HK-2 (cell line): ENCODE results near the gene FARP1.
"Not testable (repeated sequence)": the region's sequence is repeated elsewhere in the genome, so short reads cannot be mapped to it uniquely, and the experiment has no call there.

ENCODE experiments used
- DNase-seq: peaks from one replicate; pipeline ENCODE4 v3.0.0-alpha.2; 2018; ENCODE audit not compliant: unreplicated experiment

FARP1 gene

GRCh38 chr13:98363326-98363725 lies 220.4 kb downstream of the FARP1 start:
- DNase-seq = no peak

GRCh38 chr13:98364179-98364578 lies 221.3 kb downstream of the FARP1 start:
- DNase-seq = no peak

DNA sequence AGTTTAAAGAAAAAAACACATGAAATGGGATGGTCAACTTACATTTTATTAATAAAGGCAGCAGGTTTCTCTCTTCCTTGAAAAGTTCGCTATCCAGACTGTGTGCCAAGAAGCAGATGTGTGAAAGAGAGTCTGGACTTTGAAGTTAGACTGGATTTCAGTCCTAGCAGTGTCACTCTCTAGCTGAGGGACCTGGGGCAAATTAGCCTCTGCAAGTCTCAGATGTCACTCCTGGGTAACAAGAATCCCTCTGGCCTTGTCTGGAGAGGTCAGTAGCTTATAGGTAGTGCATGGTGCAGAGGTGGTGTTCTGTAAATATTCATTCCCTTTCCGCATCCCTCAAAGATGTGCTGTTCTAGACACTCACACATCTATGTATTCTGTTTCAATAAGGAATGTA lies 221.8 kb downstream of the FARP1 start:
- DNase-seq = no peak

DNA sequence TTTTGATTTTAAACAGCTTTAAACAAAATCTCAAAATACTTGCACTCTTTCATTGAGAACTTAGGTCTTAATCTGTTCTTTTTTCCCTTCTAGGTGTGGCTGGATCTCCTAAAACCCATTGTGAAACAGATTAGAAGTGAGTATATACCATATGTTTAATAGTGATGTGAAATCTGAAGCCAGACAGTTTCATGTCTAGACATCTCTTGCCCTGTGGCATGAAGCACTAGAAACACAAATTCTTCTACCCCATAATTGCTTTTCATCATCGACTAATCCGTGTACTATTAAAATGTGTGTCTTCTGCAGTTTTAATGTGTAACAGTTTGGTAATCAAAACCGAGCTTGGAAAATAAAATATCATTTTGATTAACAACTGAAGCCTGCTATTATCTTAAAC lies 222.4 kb downstream of the FARP1 start:
- DNase-seq = no peak

- no peak for DNase-seq
Measured at GRCh38 chr13:98366010-98366409, 223.1 kb downstream of the FARP1 start.

GRCh38 chr13:98366443-98366842 lies 223.5 kb downstream of the FARP1 start:
- DNase-seq = no peak

- no peak for DNase-seq
Measured at GRCh38 chr13:98366959-98367358, 224.1 kb downstream of the FARP1 start.

GRCh38 chr13:98368019-98368418 lies 225.1 kb downstream of the FARP1 start:
- DNase-seq = no peak

GRCh38 chr13:98369520-98369919 lies 226.6 kb downstream of the FARP1 start:
- DNase-seq = not testable (repeated sequence)

- DNase-seq = no peak
Measured at GRCh38 chr13:98370261-98370660, 227.4 kb downstream of the FARP1 start.

- no peak for DNase-seq
Measured at GRCh38 chr13:98370806-98371515, 228.1 kb downstream of the FARP1 start.

- no peak for DNase-seq
Measured at GRCh38 chr13:98371516-98372023, 228.7 kb downstream of the FARP1 start.

DNA sequence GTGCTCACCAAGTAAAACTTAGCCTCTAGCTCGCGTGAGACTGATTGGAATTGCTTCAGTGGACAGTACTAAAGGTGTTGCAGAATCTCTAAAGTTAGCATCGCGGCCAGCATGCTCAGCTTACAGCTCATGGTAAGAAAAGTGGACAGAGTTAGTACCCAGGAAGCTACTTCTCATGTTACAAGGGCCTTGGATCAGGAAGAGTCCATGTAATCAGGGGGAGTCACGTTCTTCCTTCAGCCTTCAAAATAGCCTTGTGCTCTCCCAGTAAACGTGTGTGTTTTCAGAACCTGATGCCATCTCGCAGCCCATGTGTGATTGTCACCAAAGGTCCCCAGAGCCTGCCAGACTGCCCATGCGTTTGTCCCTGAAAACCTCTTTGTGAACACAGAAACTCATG lies 230.0 kb downstream of the FARP1 start:
- no peak for DNase-seq

DNA sequence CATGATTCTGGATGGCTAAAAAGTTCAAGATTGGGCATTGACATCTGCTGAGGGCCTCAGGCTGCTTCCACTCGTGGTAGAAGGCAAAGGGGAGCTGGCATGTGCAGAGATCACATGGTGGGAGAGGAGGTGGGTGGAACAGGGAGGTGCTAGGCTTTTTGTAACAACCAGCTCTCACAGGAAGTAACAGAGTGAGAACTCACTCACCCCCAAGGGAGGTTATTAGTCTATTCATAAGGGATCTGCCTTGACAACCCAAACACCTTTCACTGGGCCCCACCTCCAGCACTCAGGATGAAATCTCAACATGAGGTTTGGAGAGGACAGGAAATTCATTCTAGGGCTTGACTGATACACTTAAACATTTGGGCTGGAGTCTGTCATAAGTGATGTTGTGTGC lies 231.9 kb downstream of the FARP1 start:
- no peak for DNase-seq

- DNase-seq = no peak
Measured at GRCh38 chr13:98377635-98378378, 234.9 kb downstream of the FARP1 start.

- DNase-seq = no peak
Measured at GRCh38 chr13:98384739-98385138, 241.8 kb downstream of the FARP1 start.

DNA sequence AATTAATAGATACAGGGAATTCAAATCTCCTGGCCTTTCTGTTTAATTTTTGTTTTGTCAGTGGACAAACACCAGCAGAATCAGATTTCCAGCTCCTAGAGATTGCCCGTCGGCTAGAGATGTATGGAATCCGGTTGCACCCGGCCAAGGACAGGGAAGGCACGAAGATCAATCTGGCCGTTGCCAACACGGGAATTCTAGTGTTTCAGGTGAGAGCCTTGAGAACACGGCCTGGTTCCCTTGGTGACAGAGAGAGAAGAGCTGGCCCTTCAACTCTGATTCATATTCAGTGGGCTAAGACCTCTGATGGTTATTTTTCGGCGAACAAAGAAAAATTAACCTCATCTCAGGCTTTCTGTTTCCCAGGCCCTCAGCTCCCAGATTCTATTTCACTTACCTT lies 242.7 kb downstream of the FARP1 start:
- DNase-seq = no peak

GRCh38 chr13:98386637-98387036 lies 243.7 kb downstream of the FARP1 start:
- DNase-seq = no peak

GRCh38 chr13:98389319-98389718 lies 246.4 kb downstream of the FARP1 start:
- no peak for DNase-seq

- DNase-seq = no peak
Measured at GRCh38 chr13:98390086-98390715, 247.3 kb downstream of the FARP1 start.

DNA sequence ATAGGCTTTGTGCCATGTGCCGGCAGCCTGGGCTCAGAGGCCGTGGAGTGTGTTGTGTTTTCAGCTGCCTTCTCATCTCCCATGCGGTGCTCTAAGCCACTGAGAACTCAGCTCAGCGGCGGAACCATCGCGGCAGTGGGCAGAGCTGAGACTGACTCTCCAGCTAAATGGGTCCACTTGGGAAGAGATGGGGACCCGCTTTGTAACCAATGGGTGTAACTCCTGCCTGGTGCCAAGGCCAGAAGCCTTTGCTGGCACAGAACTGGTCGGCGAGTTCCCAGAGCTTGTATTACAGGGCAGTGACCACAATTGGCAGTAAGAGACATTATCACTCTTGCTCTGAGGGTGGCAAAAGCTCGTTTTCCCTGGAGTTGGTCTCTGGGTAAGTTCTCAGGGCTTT lies 251.0 kb downstream of the FARP1 start:
- no peak for DNase-seq

DNA sequence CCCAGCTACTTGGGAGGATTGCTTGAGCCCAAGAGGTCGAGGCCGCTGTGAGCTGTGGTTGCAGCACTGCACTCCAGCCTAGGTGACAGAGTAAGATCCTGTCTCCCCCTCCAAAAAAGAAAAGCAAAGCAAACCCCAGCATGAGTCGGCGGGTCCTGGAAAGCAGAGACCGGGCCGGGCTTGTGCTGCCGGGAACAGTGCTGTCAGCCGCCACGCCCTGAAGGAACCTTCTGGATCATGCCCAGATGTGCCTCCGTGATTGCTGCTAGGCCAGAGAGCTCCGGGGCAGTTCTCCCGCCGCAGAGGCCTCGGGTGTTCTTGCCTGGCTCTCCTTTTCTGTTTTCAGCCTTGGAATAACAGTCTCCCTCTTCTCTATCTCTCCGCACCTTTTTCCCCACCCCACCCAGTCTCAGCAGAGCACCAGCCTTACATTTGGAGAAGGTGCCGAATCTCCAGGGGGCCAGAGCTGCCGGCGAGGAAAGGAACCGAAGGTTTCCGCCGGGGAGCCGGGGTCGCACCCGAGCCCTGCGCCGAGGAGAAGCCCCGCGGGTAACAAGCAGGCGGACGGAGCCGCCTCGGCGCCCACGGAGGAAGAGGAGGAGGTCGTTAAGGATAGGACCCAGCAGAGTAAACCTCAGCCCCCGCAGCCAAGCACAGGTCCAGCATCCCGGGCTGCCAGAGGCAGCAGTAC lies 252.1 kb downstream of the FARP1 start:
- DNase-seq = no peak
